H9 (cell line): ENCODE measurements around the gene INTS3. TPM values are rescaled to one million over a fixed set of nuclear protein-coding genes. Genes with fewer than 3 reads are reported as not detected.

ENCODE experiments used
- DNase-seq: peaks from one replicate; pipeline ENCODE4 v3.0.0-alpha.2; 2017
- H2AFZ ChIP-seq: one replicate; pipeline ENCODE4 v1.6.1; 2013; ENCODE audit warnings: mild to moderate bottlenecking, low read length, control low read depth, moderate library complexity
- H2AK5ac ChIP-seq: 2 replicates; pipeline ENCODE4 v1.6.1; 2013; ENCODE audit warnings: low read length, control low read depth, mixed read lengths; ENCODE audit not compliant: insufficient read length
- H2BK120ac ChIP-seq: one replicate; pipeline ENCODE4 v1.6.1; 2013; ENCODE audit warnings: low read depth, mild to moderate bottlenecking, low read length, control low read depth, inconsistent platforms; ENCODE audit not compliant: poor library complexity, severe bottlenecking
- H2BK12ac ChIP-seq: 2 replicates; pipeline ENCODE4 v1.6.1; 2013; ENCODE audit warnings: low read length, control low read depth, mixed read lengths, low read depth; ENCODE audit not compliant: insufficient read length
- H2BK15ac ChIP-seq: 2 replicates; pipeline ENCODE4 v1.6.1; 2013; ENCODE audit warnings: low read depth, low read length, control low read depth
- H2BK20ac ChIP-seq: one replicate; pipeline ENCODE4 v1.6.1; 2013; ENCODE audit warnings: low read depth, mild to moderate bottlenecking, low read length, control low read depth, inconsistent platforms; ENCODE audit not compliant: poor library complexity, severe bottlenecking
- H2BK5ac ChIP-seq: 2 replicates; pipeline ENCODE4 v1.6.1; 2013; ENCODE audit warnings: low read length, control low read depth, mixed read lengths; ENCODE audit not compliant: insufficient read length
- H3K14ac ChIP-seq: 2 replicates; pipeline ENCODE4 v1.6.1; 2013; ENCODE audit warnings: low read length, control low read depth; ENCODE audit not compliant: insufficient read depth
- H3K18ac ChIP-seq: 2 replicates; pipeline ENCODE4 v1.6.1; 2013; ENCODE audit warnings: low read depth, mild to moderate bottlenecking, mixed read lengths, low read length, control low read depth; ENCODE audit not compliant: insufficient read length
- H3K23ac ChIP-seq: 2 replicates; pipeline ENCODE4 v1.6.1; 2013; ENCODE audit warnings: low read length, control low read depth, mixed read lengths, low read depth; ENCODE audit not compliant: insufficient read length
- H3K23me2 ChIP-seq: 2 replicates; pipeline ENCODE4 v1.6.1; 2013; ENCODE audit warnings: low read depth, mild to moderate bottlenecking, mixed read lengths, low read length, control low read depth; ENCODE audit not compliant: insufficient read length, poor library complexity, severe bottlenecking
- H3K27ac ChIP-seq: 2 replicates; pipeline ENCODE4 v1.5.1; 2013; ENCODE audit warnings: low read length, control low read depth, mixed read lengths, low read depth; ENCODE audit not compliant: insufficient read length
- H3K27me3 ChIP-seq: 2 replicates; pipeline ENCODE4 v1.6.1; 2013; ENCODE audit warnings: low read length, control low read depth, inconsistent platforms; ENCODE audit not compliant: insufficient read depth
- H3K4ac ChIP-seq: 2 replicates; pipeline ENCODE4 v1.6.1; 2013; ENCODE audit warnings: low read depth, mild to moderate bottlenecking, control low read depth, inconsistent platforms, low read length, moderate library complexity
- H3K4me1 ChIP-seq: 2 replicates; pipeline ENCODE4 v1.6.1; 2013; ENCODE audit warnings: low read length, control low read depth, inconsistent platforms; ENCODE audit not compliant: insufficient read depth
- H3K4me2 ChIP-seq: 2 replicates; pipeline ENCODE4 v1.6.1; 2013; ENCODE audit warnings: low read length, control low read depth, mixed read lengths; ENCODE audit not compliant: insufficient read length, insufficient read depth
- H3K56ac ChIP-seq: 2 replicates; pipeline ENCODE4 v1.6.1; 2013; ENCODE audit warnings: low read depth, mild to moderate bottlenecking, mixed read lengths, low read length, control low read depth; ENCODE audit not compliant: insufficient read length
- H3K79me1 ChIP-seq: 2 replicates; pipeline ENCODE4 v1.6.1; 2013; ENCODE audit warnings: low read depth, mild to moderate bottlenecking, moderate library complexity, low read length, control low read depth, inconsistent platforms; ENCODE audit not compliant: insufficient read depth, poor library complexity, severe bottlenecking
- H3K79me2 ChIP-seq: 2 replicates; pipeline ENCODE4 v1.6.1; 2013; ENCODE audit warnings: low read length, control low read depth, inconsistent platforms; ENCODE audit not compliant: insufficient read depth
- H3K9ac ChIP-seq: 2 replicates; pipeline ENCODE4 v1.6.1; 2013; ENCODE audit warnings: low read length, control low read depth, mixed read lengths; ENCODE audit not compliant: insufficient read length; ENCODE audit errors: extremely low read depth
- H3K9me3 ChIP-seq: one replicate; pipeline ENCODE4 v1.6.1; 2013; ENCODE audit warnings: low read depth, low read length, inconsistent platforms; ENCODE audit not compliant: control insufficient read depth
- H3T11ph ChIP-seq: one replicate; pipeline ENCODE4 v1.6.1; 2013; ENCODE audit warnings: mild to moderate bottlenecking, low read length, control low read depth, inconsistent platforms
- H4K20me1 ChIP-seq: one replicate; pipeline ENCODE4 v1.6.1; 2013; ENCODE audit not compliant: control insufficient read depth, insufficient read length, insufficient read depth
- H4K5ac ChIP-seq: 2 replicates; pipeline ENCODE4 v1.6.1; 2013; ENCODE audit warnings: low read depth, mild to moderate bottlenecking, mixed read lengths, low read length, control low read depth; ENCODE audit not compliant: insufficient read length
- H4K8ac ChIP-seq: replicated peaks from 2 replicates; pipeline ENCODE4 v1.6.1; 2013; ENCODE audit warnings: low read length, control low read depth, mixed read lengths, low read depth; ENCODE audit not compliant: insufficient read length
- H4K91ac ChIP-seq: 2 replicates; pipeline ENCODE4 v1.6.1; 2013; ENCODE audit warnings: low read depth, mild to moderate bottlenecking, moderate library complexity, mixed read lengths, low read length, control low read depth; ENCODE audit not compliant: insufficient read length
- H3K27ac Mint-ChIP-seq, 3 experiments: 2 replicates in 2 of 3; 3 replicates in 1 of 3; pipeline ENCODE4 v1.8.0; 2020 to 2021; ENCODE audit warnings: mixed read lengths in 3 of 3, mild to moderate bottlenecking in 1 of 3, moderate library complexity in 1 of 3
- H3K27me3 Mint-ChIP-seq: 2 replicates; pipeline ENCODE4 v1.8.0; 2021; ENCODE audit warnings: low read depth, mild to moderate bottlenecking, moderate library complexity, mixed read lengths
- H3K36me3 Mint-ChIP-seq, 3 experiments: 2 replicates in 2 of 3; 3 replicates in 1 of 3; pipeline ENCODE4 v1.8.0; 2020 to 2021; ENCODE audit warnings: low read depth in 3 of 3, mixed read lengths in 3 of 3; ENCODE audit not compliant: insufficient read depth in 1 of 3
- H3K4me1 Mint-ChIP-seq, 2 experiments: 2 replicates each; pipeline ENCODE4 v1.8.0; 2020; ENCODE audit warnings: mixed read lengths in 2 of 2
- H3K4me3 Mint-ChIP-seq, 2 experiments: 2 replicates in 1 of 2; 3 replicates in 1 of 2; pipeline ENCODE4 v1.8.0; 2020 to 2021; ENCODE audit warnings: mild to moderate bottlenecking in 2 of 2, mixed read lengths in 2 of 2, moderate library complexity in 1 of 2
- H3K9me3 Mint-ChIP-seq, 2 experiments: 2 replicates in 1 of 2; 3 replicates in 1 of 2; pipeline ENCODE4 v1.8.0; 2020; ENCODE audit warnings: mild to moderate bottlenecking in 2 of 2, mixed read lengths in 2 of 2, moderate library complexity in 1 of 2
- WGBS: extraction: QIAGEN DNeasy Blood & Tissue Kit; methylation state at CpG from one replicate; pipeline ENCODE4 v1.1.7; 2013; ENCODE audit warnings: missing lambda C conversion rate, low lambda C conversion rate, mixed read lengths; ENCODE audit not compliant: insufficient read length; ENCODE audit errors: extremely low coverage; 5-methylcytosine and 5-hydroxymethylcytosine counted together
- total RNA-seq: library from RNA; stranded (reverse); gene quantifications from 2 replicates; pipeline ENCODE4 v1.2.1, GENCODE V29; 2021
- TF ChIP-seq, protein P1 (sequence below): fragments of 200-600 bp; sonication (generic); conservative IDR thresholded peaks from 3 replicates; pipeline ENCODE4 v1.8.0; 2021; ENCODE audit warnings: antibody characterized with exemption, mild to moderate bottlenecking

The INTS3 gene
- total RNA-seq, 1 experiment from 2014 or later: 67.1 TPM

DNA sequence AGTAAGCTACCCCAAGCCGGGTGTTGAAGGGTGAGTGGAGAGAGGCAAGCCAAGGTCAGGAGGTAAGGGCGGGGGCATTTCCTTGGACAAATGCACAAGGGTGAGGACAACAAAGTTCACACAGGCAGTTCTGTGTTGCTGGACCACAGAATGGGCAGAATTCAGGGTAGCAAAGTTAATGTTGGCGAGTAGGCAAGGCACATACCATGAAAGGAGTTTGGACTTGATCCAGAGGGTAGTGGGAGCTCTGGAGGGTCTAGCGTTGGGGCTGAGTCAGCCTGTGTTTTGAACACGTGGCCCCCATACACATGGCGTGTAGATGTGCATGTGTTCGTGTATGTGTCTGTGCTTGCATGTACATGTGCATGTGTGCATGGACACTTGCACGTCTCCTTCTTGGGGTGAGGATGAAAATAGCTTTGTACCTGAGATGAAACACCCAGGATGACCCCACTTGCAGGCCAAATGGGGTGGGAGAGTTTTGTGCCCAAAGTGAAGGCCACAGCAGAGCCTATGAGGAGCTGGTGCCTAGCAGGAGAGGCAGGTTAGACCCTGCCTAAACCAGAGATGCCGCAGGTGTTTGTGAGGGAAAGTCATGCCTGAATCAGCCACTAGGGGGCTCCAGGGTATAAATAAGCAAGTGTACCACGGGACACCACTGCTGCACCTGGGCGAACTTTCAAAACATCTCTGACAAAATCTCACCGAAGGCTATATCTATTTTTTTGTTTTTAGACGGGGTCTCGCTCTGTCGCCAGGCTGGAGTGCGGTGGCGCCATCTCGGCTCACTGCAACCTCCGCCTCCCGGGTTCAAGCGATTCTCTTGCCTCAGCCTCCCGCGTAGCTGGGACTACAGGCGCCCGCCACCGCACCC, 69.2 kb downstream of the INTS3 start:
- peaks cover 4% of the 10 kb centered on the region for H3K27me3 Mint-ChIP-seq
- no peak overlapping the region for H2BK15ac ChIP-seq
- H4K20me1 ChIP-seq: no peaks in the 10 kb centered on the region
- H3K23me2 ChIP-seq: no peaks in the 10 kb centered on the region
- peak overlapping the region in 2 of 3 experiments; percentile 53 to 56; a peak in 3 of 7 replicates for H3K27ac Mint-ChIP-seq
- H3K4me3 Mint-ChIP-seq: peak overlapping the region in 1 of 2 experiments; percentile 38; a peak in 1 of 5 replicates
- TF ChIP-seq, protein P1, sequence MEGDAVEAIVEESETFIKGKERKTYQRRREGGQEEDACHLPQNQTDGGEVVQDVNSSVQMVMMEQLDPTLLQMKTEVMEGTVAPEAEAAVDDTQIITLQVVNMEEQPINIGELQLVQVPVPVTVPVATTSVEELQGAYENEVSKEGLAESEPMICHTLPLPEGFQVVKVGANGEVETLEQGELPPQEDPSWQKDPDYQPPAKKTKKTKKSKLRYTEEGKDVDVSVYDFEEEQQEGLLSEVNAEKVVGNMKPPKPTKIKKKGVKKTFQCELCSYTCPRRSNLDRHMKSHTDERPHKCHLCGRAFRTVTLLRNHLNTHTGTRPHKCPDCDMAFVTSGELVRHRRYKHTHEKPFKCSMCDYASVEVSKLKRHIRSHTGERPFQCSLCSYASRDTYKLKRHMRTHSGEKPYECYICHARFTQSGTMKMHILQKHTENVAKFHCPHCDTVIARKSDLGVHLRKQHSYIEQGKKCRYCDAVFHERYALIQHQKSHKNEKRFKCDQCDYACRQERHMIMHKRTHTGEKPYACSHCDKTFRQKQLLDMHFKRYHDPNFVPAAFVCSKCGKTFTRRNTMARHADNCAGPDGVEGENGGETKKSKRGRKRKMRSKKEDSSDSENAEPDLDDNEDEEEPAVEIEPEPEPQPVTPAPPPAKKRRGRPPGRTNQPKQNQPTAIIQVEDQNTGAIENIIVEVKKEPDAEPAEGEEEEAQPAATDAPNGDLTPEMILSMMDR: peak; percentile 94
- H3K79me2 ChIP-seq: no peaks in the 10 kb centered on the region
- no peak overlapping the region for H4K5ac ChIP-seq
- H3K9me3 ChIP-seq: no peaks in the 10 kb centered on the region
- peak; percentile 84 for DNase-seq
- no peak overlapping the region for H3K23ac ChIP-seq
- no peaks in the 10 kb centered on the region for H3K79me1 ChIP-seq
- H2BK5ac ChIP-seq: no peak overlapping the region
- no peak overlapping the region for H3T11ph ChIP-seq
- no peak overlapping the region for H4K8ac ChIP-seq
- H3K27me3 ChIP-seq: no peaks in the 10 kb centered on the region
- no peak overlapping the region for H3K14ac ChIP-seq
- H2BK12ac ChIP-seq: no peak overlapping the region
- no peak overlapping the region for H2AFZ ChIP-seq
- no peak overlapping the region for H2AK5ac ChIP-seq
- H3K4me2 ChIP-seq: no peak overlapping the region
- H2BK20ac ChIP-seq: no peak overlapping the region
- no peak overlapping the region for H3K4ac ChIP-seq
- H3K9me3 Mint-ChIP-seq: no peaks in the 10 kb centered on the region
- no peak overlapping the region for H3K9ac ChIP-seq
- WGBS: no CpG with 5 or more reads among the region's 26 CpGs
- H3K36me3 Mint-ChIP-seq: no peaks in the 10 kb centered on the region; a peak in 1 of 7 replicates
- H3K27ac ChIP-seq: no peak overlapping the region
- H3K4me1 Mint-ChIP-seq: peaks cover 35 to 46% of the 10 kb centered on the region in 2 experiments
- H3K56ac ChIP-seq: no peak overlapping the region
- no peak overlapping the region for H2BK120ac ChIP-seq
- no peak overlapping the region for H3K18ac ChIP-seq
- no peak overlapping the region for H4K91ac ChIP-seq
- no peaks in the 10 kb centered on the region for H3K4me1 ChIP-seq
